Pulmonary artery endothelial cell (primary cell): ENCODE measurements around the gene MACROD1. TPM values are rescaled to one million over a fixed set of nuclear protein-coding genes. Genes with fewer than 3 reads are reported as not detected.

Source experiments
- DNase-seq: peaks from one replicate; pipeline ENCODE4 v3.0.0-alpha.2; 2011; ENCODE audit warnings: low read depth, low spot score
- total RNA-seq: library from RNA; depleted of rRNA; stranded (reverse); fragments of >200 nt; gene quantifications from 2 replicates; pipeline ENCODE4 v1.2.3, GENCODE V29; 2014

The MACROD1 gene
- total RNA-seq, 1 donor from 2014 or later: 37.7 TPM

DNA sequence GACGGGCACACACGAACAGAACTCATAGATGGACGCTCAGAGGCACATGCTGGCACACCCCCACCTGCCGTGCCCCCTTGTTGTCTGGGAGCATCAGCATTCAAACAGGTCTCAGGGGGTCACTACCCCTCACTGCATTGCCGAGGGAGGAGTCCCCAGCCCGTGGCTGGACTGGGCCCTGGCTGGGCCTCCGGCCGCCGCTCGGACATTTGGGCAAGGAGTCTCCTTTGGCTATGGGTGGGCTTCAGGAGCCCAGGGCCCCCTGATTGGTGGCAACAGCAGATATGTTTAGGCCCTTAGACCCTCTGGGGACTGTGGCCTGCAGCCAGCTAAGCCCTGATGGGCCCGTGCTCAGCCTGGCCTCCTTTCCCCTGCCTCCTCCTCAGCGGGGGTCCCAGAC is 88.3 kb downstream of the MACROD1 start:
- DNase-seq: no peak

DNA sequence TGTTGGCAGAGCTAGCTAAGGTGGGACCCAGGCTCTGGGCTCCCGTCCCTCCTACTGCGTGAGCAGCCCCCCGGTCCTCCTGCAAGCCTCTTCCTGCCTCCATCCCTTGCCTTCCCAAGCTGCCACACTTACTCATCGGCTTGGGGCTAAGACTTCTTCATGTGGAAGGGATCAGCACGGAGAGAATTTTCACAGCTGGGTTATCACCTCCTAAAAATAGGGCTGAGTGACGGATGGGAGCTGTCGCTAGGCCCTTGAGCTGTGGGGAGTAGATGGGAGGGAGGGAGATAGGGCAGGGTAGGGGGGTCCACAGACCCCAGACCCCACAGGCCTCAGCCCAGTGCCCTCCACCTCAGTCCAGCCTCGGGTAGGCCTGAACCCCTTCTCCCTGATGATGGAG is 89.2 kb downstream of the MACROD1 start:
- no peak for DNase-seq

DNA sequence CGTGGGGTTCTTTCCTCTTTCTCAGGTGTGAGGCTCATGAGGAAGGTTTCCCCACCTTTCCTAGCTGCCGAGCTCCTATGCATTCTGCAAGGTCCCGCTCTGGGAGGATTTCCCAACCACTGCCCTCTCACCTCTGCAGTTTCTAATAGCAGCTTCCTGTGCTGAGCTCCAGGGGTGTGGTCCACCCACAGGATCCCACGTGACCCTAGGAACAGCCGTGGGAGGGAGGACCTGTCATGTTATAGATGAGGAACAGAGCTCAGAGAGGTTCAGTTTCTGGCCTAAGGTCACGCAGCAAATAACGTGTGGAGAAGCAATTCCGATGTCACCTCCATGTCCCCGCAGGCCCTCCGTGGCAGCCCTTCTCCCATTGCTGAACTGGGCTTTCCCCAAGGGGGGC is 91.7 kb downstream of the MACROD1 start:
- DNase-seq: no peak

DNA sequence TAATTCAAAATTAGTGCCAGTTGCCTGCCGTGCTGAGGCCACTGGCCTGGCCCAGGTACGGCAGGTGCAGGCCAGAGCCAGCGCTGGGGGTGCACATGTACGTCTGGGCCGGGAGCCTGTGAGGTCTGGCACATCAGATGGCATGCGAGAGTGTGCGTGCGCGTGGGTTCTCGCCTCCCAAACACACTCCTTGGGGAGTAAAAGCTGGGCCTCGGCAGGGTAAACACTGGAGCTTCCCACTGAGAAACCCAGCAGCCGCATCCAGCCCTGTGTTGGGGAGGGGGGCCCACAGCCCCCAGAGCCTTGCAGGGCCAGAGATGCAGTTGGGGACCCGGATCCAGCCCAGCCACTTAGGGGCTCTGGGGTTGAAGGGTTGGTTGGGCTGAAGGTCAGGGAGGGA is 92.4 kb downstream of the MACROD1 start:
- DNase-seq: no peak

DNA sequence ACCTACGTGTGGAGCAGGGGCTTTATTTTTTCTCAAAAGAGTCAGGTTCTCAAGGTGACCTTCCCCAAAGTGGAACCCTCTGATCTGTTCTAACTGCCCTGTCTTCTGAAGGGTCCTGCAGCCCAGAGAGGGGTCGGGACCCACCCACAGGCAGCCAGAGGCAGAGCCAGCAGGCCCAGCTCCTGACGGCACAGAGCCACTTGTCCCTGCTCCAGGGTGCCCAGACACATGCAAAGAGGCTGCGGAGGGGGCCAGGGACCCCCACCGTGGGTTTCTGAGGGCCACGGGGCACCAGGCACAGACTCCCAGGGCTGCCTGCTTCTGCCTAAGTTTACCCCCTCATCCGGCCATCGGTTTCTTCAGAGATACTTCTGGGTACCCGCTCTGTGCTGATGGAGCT is 93.0 kb downstream of the MACROD1 start:
- no peak for DNase-seq

DNA sequence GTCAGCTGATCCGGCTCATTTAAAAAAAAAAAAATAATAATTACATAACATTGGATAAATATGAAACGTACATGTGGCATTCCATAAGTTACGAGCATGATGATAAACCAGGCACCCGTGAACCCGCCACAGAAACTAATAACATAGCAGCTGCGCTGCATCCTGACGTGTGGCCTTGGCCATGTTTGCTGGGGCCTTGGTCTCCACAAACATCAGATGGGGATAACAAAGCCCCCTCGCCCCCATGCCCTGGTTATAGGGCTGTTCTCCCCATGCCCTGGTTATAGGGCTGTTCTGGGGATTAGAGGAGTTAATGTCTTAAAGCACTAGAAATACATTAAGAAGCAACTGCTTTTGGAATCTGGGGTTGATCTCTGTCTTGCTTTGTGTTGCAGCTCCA is 93.5 kb downstream of the MACROD1 start:
- DNase-seq: no peak

DNA sequence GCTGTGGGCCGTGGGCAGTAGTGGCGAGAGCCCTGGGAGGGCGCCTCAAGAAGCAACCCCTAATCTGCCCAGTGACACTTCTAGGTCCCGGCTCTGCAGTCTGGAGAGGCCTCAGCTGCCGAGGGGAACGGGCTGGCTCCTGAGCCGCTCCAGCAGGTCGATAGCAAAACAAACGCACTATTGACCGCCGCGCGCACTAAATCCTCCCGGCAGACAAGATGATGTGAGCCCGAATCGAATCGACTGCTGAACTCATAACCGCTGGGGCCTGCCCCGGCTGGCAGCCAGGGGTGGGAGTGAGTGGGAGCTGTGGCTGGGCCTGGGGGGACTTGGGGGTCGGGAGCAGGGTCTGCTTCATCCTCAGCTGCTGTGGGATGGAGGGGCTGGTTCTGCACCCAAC is 94.1 kb downstream of the MACROD1 start:
- no peak for DNase-seq

DNA sequence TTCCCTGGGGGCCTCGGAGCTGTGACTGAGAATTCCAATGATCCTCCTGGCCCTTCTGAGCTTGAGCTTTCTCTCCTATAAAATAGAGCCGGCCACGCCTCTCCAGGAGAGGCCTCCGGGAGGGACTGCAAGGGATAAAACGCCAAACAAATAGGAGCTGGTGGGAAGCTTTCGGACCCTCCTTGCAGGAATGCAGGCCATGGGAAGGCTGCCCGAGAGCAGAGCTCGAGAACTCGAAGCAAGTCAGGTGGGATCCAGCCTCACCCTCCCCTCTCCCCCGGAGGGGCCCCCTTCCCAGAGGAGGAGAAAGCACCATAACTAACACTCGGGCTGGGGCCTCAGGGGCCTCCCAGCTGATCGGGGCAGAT is 95.6 kb downstream of the MACROD1 start:
- DNase-seq: no peak

DNA sequence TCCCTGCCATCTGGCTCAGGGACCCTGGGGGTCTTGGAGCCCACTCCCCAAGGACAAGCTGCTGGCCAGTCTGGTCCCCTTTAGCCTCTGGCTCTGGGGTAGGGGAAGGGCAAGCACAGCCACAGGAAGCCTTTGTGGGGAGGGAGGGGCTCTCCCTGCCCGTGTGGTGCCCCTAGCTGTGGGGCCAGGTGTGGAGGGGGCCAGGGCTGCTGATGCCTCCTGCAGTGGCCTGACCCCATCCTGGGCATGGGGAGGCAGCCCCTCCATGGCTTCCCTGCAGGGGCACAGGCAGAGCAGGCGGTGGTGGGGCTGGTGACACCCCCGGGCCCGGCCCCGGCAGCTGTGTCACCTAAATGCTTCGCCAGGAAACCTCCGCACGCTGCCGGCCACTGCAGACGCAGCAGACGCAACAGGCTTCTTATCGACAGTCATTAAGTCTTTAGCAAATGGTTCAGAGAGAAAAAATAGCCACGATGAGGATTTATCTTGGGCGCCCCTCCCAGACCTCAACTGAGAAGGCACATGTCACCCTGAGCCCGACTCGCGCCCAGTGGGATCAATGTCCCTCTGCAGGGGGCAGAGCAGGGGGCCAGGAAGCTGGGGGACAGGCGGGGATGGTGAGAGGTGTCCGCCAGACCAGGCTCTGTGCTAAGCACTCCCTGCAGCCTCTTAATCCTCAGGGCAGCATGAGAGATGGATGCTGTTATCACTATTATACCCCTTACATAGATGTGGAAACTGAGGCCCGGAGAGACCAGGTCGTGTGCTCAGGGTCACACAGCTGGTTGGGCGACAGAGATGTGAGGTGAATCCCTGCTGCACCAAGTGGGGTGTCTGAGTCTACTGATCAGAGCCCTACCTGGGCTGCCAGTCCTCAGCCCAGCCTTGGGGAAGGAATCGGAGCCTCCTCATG is 96.3 kb downstream of the MACROD1 start:
- DNase-seq: no peak

DNA sequence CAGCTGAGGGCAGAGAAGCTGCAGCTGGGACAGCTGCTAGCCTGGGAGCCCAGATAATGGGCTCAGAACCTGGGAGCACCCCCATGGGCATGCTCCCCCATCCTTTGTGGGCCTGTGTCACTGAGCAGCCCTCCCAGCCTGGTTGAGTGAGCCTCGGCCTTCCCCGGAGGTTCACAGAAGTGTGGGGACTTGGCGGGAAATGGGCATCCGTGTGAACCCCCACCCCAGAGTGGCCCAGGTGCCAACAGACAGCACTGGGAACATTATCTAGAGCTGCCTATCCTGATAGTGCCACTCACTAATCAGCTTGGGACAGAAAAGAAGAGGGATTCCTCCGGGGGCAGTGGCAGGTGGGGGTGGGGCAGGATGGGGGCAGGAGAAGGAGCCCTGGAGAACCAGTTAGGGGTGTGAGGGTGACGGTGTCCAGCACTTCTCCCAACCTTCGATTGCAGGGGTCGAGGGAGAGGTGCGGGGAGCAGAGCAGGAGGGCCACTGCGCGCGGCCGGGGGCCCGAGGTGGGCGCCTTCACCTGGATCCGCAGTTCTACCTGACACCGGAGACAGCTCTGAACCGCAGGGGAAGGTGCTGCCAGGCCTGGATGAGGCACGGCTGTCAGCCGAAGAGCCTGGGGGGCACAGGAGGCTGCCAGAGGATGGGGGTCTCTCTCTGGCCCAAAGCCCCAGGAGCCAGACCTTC is 97.1 kb downstream of the MACROD1 start:
- DNase-seq: no peak

DNA sequence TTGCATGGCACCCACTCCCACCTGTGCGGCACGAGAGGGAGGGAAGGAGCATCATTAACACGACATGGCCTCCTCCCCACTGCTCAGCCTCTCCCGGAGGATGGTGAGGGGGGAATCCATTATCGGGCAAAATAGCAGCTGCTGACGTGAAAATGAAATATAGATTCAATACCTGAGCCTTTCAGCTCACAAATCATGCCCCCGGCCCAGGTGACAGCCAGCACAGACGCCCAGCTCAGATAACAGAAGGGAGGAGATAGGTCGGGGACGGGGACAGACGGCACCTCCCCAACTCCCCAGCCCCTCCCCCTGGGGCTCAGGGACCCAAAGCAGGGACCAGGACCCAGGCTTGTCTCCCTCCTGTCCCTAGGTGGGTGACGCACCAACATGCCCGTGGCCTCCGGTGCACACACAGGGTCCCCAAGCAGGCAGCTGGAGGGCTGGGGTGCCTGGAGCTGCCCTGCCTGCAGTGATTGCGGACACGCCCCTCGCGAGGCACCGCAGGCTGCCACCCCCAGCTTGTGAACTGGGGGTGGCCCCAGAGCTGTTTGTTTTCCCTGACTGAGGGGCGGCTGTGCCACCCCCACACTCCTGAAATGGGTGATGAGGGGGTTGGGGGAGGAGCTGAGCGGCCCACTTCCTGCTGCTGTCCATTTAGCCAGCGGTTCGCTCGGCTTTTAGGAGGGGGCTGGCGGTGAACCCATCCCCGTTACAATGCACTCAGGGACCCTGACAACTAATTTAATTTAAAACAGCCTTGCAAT is 98.5 kb downstream of the MACROD1 start:
- DNase-seq: no peak

DNA sequence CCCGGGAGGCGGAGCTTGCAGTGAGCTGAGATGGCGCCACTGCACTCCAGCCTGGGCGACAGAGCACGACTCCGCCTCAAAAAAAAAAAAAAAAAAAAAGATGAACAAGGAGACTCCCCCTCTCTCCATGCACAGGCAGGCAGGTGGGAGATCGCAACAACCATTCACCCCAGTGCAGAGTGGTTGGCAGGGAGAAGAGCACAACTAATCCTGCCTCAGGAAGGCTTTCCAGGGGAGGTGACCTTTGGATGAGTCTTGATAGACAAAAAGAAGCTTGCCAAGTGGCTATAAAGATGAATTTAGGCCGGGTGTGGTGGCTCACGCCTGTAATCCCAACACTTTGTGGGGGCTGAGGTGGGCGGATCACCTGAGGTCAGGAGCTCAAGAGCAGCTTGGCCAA is 100.2 kb downstream of the MACROD1 start:
- no peak for DNase-seq

DNA sequence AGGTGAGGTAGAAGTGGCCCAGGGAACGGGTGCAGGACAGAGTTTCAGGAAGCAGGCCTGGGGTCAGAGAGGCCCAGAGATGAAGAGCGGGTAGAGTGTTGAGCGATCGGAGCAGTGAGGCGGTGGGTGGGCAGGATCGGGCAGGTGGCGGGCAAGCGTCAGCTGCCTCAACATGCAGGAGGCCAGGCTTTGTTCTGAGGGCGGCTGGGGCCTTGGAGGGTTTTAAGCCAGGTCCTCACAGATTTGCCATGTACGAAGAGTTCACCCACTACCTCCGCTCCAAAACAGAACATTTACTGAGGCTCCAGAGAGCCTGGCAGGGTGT is 100.8 kb downstream of the MACROD1 start:
- DNase-seq: no peak

DNA sequence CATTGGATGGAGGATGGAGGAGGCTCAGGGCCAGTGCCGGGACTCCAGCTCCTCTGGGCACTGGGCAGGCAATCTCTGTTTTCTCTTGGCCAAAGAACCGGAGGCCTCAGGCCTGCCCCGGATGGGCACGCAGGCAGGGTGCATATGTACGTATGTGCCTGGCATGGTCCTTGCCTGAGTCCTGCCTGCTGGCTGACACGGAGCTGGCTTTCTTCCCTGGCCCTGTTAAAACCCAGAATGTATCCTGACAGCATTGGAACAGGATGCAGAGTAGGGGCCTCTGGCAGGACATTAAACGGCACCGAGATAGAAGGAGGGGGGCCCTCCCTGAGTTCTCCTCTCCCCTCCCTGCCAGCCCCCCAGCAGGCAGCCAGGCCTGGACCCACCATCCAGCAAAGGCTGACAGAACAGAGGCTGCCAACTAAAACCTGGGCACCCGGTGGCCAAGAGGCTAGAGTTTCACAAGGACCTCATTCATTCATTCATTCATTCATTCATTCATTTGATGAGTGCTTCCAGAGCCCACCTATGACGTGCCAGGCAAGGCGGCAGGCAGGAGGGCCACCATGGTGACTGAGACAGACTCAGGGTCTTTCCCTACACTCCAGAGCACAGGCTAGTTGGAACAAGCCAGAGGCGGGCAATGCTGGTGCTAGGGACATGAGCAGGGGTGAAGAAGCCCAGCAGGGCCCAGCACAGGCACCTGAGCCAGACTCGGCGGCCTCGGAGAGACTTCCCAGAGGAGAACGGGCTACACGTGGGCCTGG is 101.4 kb downstream of the MACROD1 start:
- no peak for DNase-seq

DNA sequence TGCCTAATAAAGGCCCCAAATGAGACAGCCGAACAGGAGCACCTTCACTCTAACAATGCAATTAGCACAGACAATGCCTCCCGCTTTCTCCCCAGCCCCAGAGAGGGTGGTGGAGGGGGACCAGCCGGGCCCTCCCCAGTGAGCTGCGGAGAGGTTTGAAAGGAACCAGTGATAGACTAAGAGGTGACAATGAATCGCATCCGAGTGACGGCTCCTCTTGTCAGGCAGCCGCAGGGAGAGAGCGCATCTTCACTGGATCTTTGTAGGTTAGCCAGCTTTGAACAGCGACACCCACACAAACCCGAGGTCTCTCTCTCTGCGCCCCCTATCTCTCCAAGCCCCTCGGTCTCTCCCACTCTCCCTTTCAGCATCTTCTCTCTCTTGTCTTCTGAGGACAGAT is 102.1 kb downstream of the MACROD1 start:
- no peak for DNase-seq

DNA sequence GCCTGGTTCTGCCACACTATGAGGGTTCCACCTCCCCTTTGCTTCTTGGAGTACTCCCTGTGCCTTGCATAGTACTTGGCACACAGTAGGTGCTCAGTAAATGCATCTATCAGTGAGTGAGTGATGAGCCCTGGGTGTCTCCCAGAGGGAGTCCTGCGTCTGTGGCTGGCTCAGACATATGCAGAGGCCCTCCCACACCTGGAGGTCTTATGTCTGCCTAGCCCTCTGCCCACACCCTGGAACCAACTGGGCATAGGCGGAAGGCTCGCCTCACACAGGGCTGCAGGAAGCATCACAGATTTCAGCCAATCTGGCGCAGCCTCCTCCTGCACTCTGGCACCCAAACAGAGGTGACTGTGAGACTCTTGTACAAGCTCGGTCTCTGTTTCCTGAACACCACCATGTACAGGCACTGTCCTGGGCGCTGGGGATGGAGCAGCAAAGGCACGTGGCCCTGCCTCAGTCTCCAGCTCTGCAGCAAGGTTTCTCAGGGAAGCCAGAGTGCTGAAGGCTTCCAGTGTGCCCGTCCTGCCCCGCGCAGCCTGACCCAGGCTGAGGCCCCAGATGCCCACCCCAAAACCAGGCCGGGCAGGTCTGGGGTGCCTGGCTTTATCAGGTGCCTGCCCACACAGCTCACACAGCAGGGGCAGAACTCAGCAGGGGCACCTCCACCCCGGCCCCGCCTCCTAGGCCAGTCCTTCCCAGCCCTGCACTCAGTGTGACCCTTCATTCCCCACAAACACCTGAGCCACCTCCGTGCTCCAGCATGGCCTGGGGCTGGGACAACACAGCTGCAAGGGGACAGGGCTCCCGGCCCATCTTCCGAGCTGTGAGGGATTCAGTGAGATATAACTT is 103.5 kb downstream of the MACROD1 start:
- no peak for DNase-seq

DNA sequence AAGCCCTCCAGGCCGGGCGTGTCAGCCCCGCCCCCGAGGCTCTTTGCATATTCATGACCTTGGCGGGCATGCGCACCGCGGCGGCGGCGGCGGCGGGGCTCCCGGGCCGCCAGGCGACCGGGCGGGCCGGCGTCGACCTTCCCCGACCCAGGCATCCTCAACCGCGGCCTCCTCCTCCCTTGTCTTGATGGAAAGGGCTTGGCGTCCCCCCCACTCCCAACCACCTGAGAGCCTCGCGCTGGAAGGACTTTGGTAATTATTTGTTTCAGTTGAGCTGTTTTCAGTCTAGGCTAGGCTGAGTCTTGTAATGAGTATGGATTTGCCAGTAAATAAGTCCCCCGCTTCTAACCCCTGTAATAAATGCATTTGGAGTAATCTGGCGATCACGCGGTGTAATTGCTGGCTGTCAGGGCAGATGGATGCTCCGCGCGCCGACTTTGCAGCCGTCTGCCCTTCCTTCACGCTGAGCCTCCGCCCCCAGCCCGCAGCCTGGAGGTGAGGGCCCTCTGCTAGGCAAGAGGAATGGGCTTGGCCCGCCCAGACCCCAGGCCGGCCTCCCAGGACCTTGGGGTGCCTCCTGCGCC is 105.0 kb downstream of the MACROD1 start:
- no peak for DNase-seq

DNA sequence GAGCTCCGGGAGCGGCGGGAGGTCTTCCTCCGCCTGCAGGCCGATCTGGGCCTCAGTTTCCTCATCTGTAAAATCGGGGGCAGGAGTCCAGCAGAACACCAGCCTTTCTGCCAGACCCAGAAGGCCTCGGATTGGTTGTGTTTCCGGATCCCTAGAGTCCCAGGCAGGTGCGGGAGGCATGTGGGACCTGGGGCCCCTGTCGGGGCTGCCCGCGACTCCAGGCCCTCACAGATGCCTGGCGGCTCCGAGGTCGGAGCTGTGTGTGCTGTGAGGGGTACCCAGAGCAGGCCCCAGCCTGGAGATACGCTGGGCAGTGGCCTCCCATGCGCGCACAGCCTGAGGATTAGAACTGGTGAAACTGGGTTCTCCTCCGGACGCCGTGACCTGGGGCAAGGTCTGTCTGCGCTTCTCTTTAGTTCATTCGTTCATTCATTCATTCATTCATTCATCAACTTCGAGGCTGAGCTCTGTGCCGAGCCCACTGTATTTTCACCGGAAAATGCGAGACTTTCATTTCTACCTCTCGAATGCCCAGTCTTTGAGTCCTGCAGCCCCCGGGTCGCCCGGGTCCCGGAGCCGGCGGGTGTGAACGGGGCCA is 105.6 kb downstream of the MACROD1 start:
- DNase-seq: no peak

DNA sequence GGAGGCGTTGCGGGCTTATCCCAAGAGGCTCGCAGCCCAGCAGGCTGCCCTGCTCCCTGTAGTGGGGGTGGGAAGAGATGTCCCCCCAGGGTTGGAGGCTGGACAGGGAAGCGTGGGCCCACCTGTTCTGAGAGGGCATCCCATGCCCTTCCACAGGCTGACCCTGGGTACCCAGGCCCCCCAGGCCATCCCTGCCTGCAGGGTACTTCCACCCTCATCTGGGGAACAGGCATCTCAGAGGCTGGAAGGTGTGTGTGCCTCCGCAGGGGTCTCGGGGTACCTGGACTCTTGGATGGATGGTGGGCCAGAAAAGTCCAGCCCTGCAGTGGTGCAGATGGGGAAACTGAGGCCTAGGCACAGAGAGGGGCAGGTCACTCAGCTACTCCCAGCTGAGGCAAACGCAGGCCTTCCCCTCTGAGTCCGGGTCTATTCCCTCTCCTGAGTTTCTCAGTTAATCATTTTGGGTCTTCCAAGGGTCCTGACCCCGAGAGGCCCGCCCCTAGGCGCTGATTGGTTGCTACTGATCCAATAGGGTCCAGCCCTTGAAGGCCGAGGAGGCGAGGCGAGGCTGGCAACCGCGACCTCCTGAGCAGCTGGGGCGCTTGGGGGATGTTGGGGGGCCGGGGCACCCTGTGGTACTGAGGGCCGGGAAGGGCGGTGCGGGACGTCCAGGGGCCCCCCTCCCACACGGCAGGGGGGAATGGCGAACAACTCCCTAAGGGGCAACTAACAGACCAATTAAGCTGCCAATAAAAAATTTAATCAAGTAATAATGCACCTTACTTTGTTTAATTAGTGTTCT is 106.4 kb downstream of the MACROD1 start:
- no peak for DNase-seq
